DMS53 treated with DMSO at 0.1 percent for 48 hours (cell line): ENCODE measurements around the gene ARHGAP10.

Experiments used
- DNase-seq: peaks from one replicate; lab custom pipeline; 2025; ENCODE audit not compliant: unreplicated experiment; lab: John Stamatoyannopoulos, UW

The ARHGAP10 gene

DNA sequence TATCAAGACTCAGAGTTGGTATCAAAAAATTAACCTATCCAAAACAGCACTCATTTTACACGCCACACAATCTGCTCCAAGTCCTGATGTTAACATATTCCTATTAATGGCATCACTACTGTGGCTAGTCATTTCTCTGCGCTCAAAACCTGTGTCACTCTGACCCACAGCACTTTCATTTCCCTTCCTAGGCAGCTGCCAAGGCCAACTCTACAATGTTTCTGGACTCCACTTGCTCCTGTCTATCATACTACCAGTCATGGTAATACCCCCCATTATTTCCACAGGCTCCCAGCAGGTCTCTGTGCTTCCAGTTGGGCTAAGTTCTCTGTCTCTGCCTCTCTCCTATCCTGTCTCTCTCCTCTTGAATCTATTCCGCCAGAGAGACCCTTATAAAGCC, 386.7 kb downstream of the ARHGAP10 start:
- DNase-seq: no peak

DNA sequence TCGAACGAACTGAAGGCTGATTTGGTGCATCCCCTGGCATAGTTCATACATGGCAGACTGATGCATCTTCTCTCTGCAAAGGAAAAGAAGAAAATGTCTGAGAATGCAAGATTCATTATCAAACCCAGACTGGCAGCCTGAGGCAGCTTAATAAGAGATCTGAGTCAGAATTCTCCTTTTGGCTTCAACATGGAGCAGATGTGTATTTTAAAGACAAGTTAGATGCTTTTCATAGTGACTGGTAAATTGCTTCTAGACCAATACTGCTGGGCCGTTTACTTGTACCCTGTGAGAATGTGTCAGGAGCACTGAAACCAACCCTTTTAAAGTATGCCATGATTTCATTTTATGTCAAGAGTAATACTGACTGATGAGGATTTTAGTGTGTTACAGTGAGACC, 388.3 kb downstream of the ARHGAP10 start:
- DNase-seq: no peak
